Lower lobe of right lung (tissue), 2 donors: Measurements from ENCODE around the gene SIK1. TPM values are rescaled to one million over a fixed set of nuclear protein-coding genes. Genes with fewer than 3 reads are reported as not detected.
"Not testable (repeated sequence)": the region's sequence is repeated elsewhere in the genome, so short reads cannot be mapped to it uniquely, and the experiment has no call there.

Source experiments
- ATAC-seq, 2 donors: fragments of 200-7000 bp; cut with Tn5 transposase; one replicate each; pipeline ENCODE4 v1.9.1; 2020 to 2022; ENCODE audit warnings: mild to moderate bottlenecking in 2 of 2, moderate library complexity in 2 of 2
- DNase-seq: peaks from one replicate; pipeline ENCODE4 v3.0.0-alpha.2; 2020
- H3K27ac ChIP-seq: fragments of 200-600 bp; one replicate; pipeline ENCODE4 v1.8.0; 2022
- H3K27me3 ChIP-seq: fragments of 200-600 bp; one replicate; pipeline ENCODE4 v1.8.0; 2022; ENCODE audit warnings: low read depth
- H3K36me3 ChIP-seq: fragments of 200-600 bp; one replicate; pipeline ENCODE4 v1.8.0; 2022; ENCODE audit warnings: mild to moderate bottlenecking
- H3K4me1 ChIP-seq: fragments of 200-600 bp; one replicate; pipeline ENCODE4 v1.8.0; 2022
- H3K4me3 ChIP-seq: fragments of 200-600 bp; one replicate; pipeline ENCODE4 v1.8.0; 2022; ENCODE audit warnings: mild to moderate bottlenecking
- H3K9me3 ChIP-seq: fragments of 200-600 bp; one replicate; pipeline ENCODE4 v1.8.0; 2022
- CTCF ChIP-seq: fragments of 200-600 bp; IDR thresholded peaks from one replicate; pipeline ENCODE4 v1.8.0; 2022; ENCODE audit warnings: antibody characterized with exemption, mild to moderate bottlenecking
- intact Hi-C: fragments of 100-400 bp; cut with DNase I; formaldehyde crosslinking; loops from one replicate; pipeline ENCODE4 v1.11.0; 2022
- long read RNA-seq: library from polyadenylated mRNA; unstranded; transcript quantifications from one replicate; pipeline ENCODE4 v2.0.0, GENCODE V29; 2021
- total RNA-seq: library from RNA; stranded (reverse); fragmentation: NEBNext Ultra II Directional; extraction: Animal tissue kit (Norgen Biotek cat#: 25700); gene quantifications from one replicate; pipeline ENCODE4 v1.2.1, GENCODE V29; 2021
- donor health status: DM: no; HTN: yes; CAD: no; lungs with severe emphysema.

SIK1 gene
- total RNA-seq, result 30.1 TPM
- long read RNA-seq, full-length matches to known transcripts, result 1 of 10 reads
- long read RNA-seq, partial matches to known transcripts, result 4 of 10 reads
- long read RNA-seq, other reads (novel, unspliced or antisense), result 5 of 10 reads

GRCh38 chr21:43426404-43427241, at the start of gene SIK1:
Gene SIK1, minus strand, starts transcription at chr21:43427131. Its CDS starts 953 bp downstream, at chr21:43426178.
- H3K4me1 ChIP-seq, H3K4me3 ChIP-seq, H3K27ac ChIP-seq, H3K9me3 ChIP-seq, H3K27me3 ChIP-seq, intact Hi-C loops, DNase-seq, H3K36me3 ChIP-seq: not testable (repeated sequence)
- ATAC-seq, result peak; percentile 20 to 29

GRCh38 chr21:43471597-43472242, 44.8 kb upstream of the SIK1 start:
- H3K27ac ChIP-seq, H3K4me3 ChIP-seq, ATAC-seq, H3K27me3 ChIP-seq, intact Hi-C loops, H3K9me3 ChIP-seq, H3K4me1 ChIP-seq, DNase-seq, H3K36me3 ChIP-seq: not testable (repeated sequence)

GRCh38 chr21:43469719-43470458, 43.0 kb upstream of the SIK1 start:
- ATAC-seq, H3K9me3 ChIP-seq, H3K27me3 ChIP-seq, DNase-seq, H3K4me1 ChIP-seq, H3K36me3 ChIP-seq, H3K27ac ChIP-seq, intact Hi-C loops, H3K4me3 ChIP-seq: not testable (repeated sequence)

- TF ChIP-seq CTCF, result no peak
- intact Hi-C loops, result no loop called here
- Histone ChIP-seq H3K27ac (no peak overlapping the region), H3K4me1 (no peaks in the 10 kb centered on the region), H3K9me3 (no peaks in the 10 kb centered on the region), H3K4me3 (no peak overlapping the region), H3K36me3 (no peaks in the 10 kb centered on the region), H3K27me3 (no peaks in the 10 kb centered on the region)
- no peak for ATAC-seq
- DNase-seq, result peak; percentile 4
These were observed 40.9 kb upstream of the SIK1 start for GRCh38 chr21:43467785-43468184.

- ATAC-seq, H3K27me3 ChIP-seq, H3K4me1 ChIP-seq, H3K27ac ChIP-seq, DNase-seq, H3K36me3 ChIP-seq, H3K9me3 ChIP-seq, intact Hi-C loops, H3K4me3 ChIP-seq: not testable (repeated sequence)
These were observed 38.2 kb upstream of the SIK1 start for GRCh38 chr21:43465159-43465558.

GRCh38 chr21:43463498-43464261, 36.7 kb upstream of the SIK1 start:
- peak; percentile 33 to 74 for ATAC-seq
- H3K27ac ChIP-seq, result not testable (repeated sequence)

GRCh38 chr21:43462932-43463331, 36.0 kb upstream of the SIK1 start:
- H3K9me3 ChIP-seq, H3K36me3 ChIP-seq, H3K4me3 ChIP-seq, H3K4me1 ChIP-seq, intact Hi-C loops, H3K27me3 ChIP-seq, H3K27ac ChIP-seq, DNase-seq, ATAC-seq: not testable (repeated sequence)

More at GRCh38 chr21:43463498-43464261, 36.7 kb upstream of the SIK1 start:
- peak; percentile 10 for DNase-seq
- H3K36me3 ChIP-seq, H3K4me1 ChIP-seq, H3K9me3 ChIP-seq, H3K4me3 ChIP-seq, H3K27me3 ChIP-seq, intact Hi-C loops: not testable (repeated sequence)

- H3K4me3 ChIP-seq, DNase-seq, H3K27ac ChIP-seq, H3K36me3 ChIP-seq, H3K4me1 ChIP-seq, H3K27me3 ChIP-seq, H3K9me3 ChIP-seq, intact Hi-C loops: not testable (repeated sequence)
- peak; percentile 62 to 66 for ATAC-seq
These were observed 33.5 kb upstream of the SIK1 start for GRCh38 chr21:43460475-43460874.

- DNase-seq, result peak; percentile 2
- ATAC-seq, intact Hi-C loops: not testable (repeated sequence)
These were observed 32.1 kb upstream of the SIK1 start for GRCh38 chr21:43458995-43459394.

GRCh38 chr21:43456616-43457314, 29.8 kb upstream of the SIK1 start:
- H3K36me3 ChIP-seq, intact Hi-C loops, H3K27ac ChIP-seq, H3K27me3 ChIP-seq, H3K9me3 ChIP-seq, DNase-seq, H3K4me3 ChIP-seq, H3K4me1 ChIP-seq: not testable (repeated sequence)
- peak; percentile 41 to 77 for ATAC-seq

More at GRCh38 chr21:43458995-43459394, 32.1 kb upstream of the SIK1 start:
- not testable (repeated sequence) for H3K27me3 ChIP-seq, H3K27ac ChIP-seq, H3K9me3 ChIP-seq, H3K36me3 ChIP-seq, H3K4me3 ChIP-seq, H3K4me1 ChIP-seq

- H3K4me1 ChIP-seq, DNase-seq, ATAC-seq, H3K27me3 ChIP-seq, intact Hi-C loops, H3K27ac ChIP-seq, H3K9me3 ChIP-seq, H3K36me3 ChIP-seq, H3K4me3 ChIP-seq: not testable (repeated sequence)
These were observed 28.8 kb upstream of the SIK1 start for GRCh38 chr21:43455717-43456116.
